ENCODE measurements around the gene IPO13. TPM values are rescaled to one million over a fixed set of nuclear protein-coding genes. Genes with fewer than 3 reads are reported as not detected.
A peak's percentile ranks its signal among the peaks of the same experiment; 100 is the strongest.

The IPO13 gene
- total RNA-seq, 8 experiments from 2014 or later = 21.1 to 30.4 (median 26.7) TPM

GRCh38 chr1:43945674-43946235 is 995 bp upstream of the IPO13 start:
- peaks cover 17 to 20% of the 10 kb centered on the region in 2 donors for H3K4me1 ChIP-seq (replicated peaks in 1 of 2)
- no peak overlapping the region for H3K27ac ChIP-seq
- in situ Hi-C loops (cut with MboI; ENCODE audit: low pct_unique_long_range_greater_than_20kb in 2 of 9, low sequenced_read_pairs in 9 of 9, unreplicated experiment in 9 of 9) = loop anchor here in 6 of 9 experiments (10.0 to 25.0 kb wide), 3 partner anchors 181 to 408 kb away; partner anchors contain the start of gene PTPRF (in 4 of the 6)
- no peak for ATAC-seq (replicated peaks in 6 of 8)
- WGBS, 10 experiments = 20 to 63% (median 42%) methylated on average over 2 to 3 of the region's 3 CpGs; no CpG with 5 or more reads in 3 of the 10 experiments
- peak overlapping the region; percentile 57 to 88 (median 65) for H3K4me3 ChIP-seq

- no peak for ATAC-seq (replicated peaks in 6 of 8)
Measured at GRCh38 chr1:43947061-43947873, 517 bp downstream of the IPO13 start.

DNA sequence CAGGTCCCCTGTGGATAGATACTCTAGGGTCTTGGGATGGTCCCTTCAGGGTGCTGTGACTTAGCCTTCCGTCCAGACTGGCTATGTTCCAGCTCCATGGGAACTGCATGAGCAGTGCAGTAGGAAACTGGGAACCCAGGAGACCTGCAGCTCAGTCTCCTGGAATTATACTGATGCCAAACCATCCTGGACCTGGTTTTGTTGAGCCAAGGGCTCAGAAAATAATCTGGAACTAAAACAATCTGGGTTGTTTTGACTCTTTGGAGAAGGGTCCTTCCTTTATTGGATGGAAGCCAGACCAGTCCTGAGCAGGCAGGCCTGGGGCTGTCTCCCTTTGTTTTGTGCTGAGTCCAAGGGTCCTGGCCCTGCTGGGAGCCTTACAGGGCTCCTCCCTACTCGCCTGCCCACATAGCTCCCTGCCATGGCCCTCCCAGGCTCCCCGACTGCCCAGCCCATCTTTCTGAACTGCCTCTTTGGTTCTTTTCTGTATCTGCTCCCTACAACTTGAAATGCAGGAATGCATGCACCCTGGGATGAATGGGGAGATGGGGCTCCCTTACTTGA is 1.2 kb downstream of the IPO13 start:
- in situ Hi-C loops (cut with MboI; ENCODE audit: low pct_unique_long_range_greater_than_20kb in 2 of 9, low sequenced_read_pairs in 9 of 9, unreplicated experiment in 9 of 9) = loop anchor here in 6 of 9 experiments (10.0 to 25.0 kb wide), 3 partner anchors 183 to 411 kb away; partner anchors contain the start of gene PTPRF (in 4 of the 6)

More at GRCh38 chr1:43947061-43947873, 517 bp downstream of the IPO13 start:
- in situ Hi-C loops (cut with MboI; ENCODE audit: low pct_unique_long_range_greater_than_20kb in 2 of 9, low sequenced_read_pairs in 9 of 9, unreplicated experiment in 9 of 9) = loop anchor here in 6 of 9 experiments (10.0 to 25.0 kb wide), 3 partner anchors 182 to 410 kb away; partner anchors contain the start of gene PTPRF (in 4 of the 6)
- Histone ChIP-seq H3K4me3 (peak overlapping the region; percentile 57 to 88 (median 65)), H3K4me1 (replicated peaks in 1 of 2) (peaks cover 17 to 23% of the 10 kb centered on the region in 2 donors), H3K27ac (peak overlapping the region; percentile 97 to 100)
- 0 to 67% (median 8%) methylated on average over 1 to 11 of the region's 27 CpGs; no CpG with 5 or more reads in 5 of the 10 experiments for WGBS, 10 experiments

GRCh38 chr1:43949678-43950077 is 2.9 kb downstream of the IPO13 start:
- Histone ChIP-seq H3K4me3 (no peak overlapping the region), H3K27ac (no peak overlapping the region), H3K4me1 (replicated peaks in 1 of 2) (peaks cover 37 to 44% of the 10 kb centered on the region in 2 donors)
- in situ Hi-C loops (cut with MboI; ENCODE audit: low pct_unique_long_range_greater_than_20kb in 2 of 9, low sequenced_read_pairs in 9 of 9, unreplicated experiment in 9 of 9) = loop anchor here in 6 of 9 experiments (10.0 to 25.0 kb wide), 3 partner anchors 185 to 412 kb away; partner anchors contain the start of gene PTPRF (in 4 of the 6)
- no peak for ATAC-seq (replicated peaks in 6 of 8)
- 0 to 100% (median 87%) methylated on average over 1 to 11 of the region's 13 CpGs; no CpG with 5 or more reads in 3 of the 10 experiments for WGBS, 10 experiments

More for the DNA sequence above, 1.2 kb downstream of the IPO13 start:
- 8 to 100% (median 44%) methylated on average over 1 to 3 of the region's 3 CpGs; no CpG with 5 or more reads in 3 of the 10 experiments for WGBS, 10 experiments
- no peak overlapping the region for H3K27ac ChIP-seq
- peak overlapping the region; percentile 57 to 88 (median 65) for H3K4me3 ChIP-seq
- H3K4me1 ChIP-seq (replicated peaks in 1 of 2) = peaks cover 21 to 28% of the 10 kb centered on the region in 2 donors
- ATAC-seq (replicated peaks in 6 of 8) = no peak

DNA sequence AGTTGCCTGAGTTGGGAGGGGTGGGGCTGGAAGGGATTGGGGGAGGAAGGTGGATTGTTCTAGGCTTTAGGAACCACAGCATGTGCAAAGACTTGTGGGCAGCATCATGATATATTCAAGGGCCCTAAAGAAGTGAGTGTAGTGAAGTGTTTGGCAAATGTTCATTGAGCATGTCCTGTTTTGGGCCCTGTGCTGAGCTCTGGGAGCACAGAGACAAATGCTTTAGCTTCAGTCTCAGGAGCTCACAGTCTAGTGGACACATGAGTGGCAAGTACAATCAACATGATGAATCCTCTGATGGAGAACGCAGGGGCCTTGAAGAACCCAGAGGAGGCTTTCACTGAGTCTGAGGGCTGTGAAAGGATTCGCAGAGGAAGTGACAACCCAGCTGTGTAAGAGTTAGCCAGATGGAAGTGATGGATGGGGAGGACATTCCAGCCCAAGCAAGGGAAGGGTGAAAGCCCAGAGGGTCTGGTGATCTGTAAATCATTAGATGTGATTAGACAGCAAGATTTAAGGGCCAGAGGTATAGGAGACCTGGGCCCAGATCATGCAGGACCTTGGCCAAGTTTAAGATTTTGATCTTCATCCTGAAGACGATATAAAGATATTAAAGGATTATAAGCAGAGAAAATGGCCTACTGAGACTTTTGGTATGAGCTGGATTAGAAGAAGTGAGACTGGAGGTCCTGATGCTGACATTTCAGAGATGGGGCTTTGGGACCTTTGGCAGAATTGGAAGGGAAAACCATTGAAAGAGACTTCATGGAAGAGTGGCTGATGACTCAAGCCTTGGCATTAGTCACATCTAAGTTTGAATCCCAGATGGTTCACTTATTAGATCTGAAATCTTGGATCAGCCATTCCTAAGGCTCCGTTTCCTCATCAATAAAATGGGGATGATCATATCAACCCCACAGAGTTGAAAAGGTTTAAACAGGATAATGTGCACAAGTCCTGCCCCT is 4.6 kb downstream of the IPO13 start:
- in situ Hi-C loops (cut with MboI; ENCODE audit: low pct_unique_long_range_greater_than_20kb in 2 of 9, low sequenced_read_pairs in 9 of 9, unreplicated experiment in 9 of 9) = no loop called here
- ATAC-seq (replicated peaks in 6 of 8) = no peak
- Histone ChIP-seq H3K4me1 (replicated peaks in 1 of 2) (peaks cover 29 to 37% of the 10 kb centered on the region in 2 donors), H3K27ac (no peak overlapping the region), H3K4me3 (no peak overlapping the region)
- WGBS, 10 experiments = 65 to 100% (median 80%) methylated on average over 1 to 4 of the region's 4 CpGs; no CpG with 5 or more reads in 3 of the 10 experiments

DNA sequence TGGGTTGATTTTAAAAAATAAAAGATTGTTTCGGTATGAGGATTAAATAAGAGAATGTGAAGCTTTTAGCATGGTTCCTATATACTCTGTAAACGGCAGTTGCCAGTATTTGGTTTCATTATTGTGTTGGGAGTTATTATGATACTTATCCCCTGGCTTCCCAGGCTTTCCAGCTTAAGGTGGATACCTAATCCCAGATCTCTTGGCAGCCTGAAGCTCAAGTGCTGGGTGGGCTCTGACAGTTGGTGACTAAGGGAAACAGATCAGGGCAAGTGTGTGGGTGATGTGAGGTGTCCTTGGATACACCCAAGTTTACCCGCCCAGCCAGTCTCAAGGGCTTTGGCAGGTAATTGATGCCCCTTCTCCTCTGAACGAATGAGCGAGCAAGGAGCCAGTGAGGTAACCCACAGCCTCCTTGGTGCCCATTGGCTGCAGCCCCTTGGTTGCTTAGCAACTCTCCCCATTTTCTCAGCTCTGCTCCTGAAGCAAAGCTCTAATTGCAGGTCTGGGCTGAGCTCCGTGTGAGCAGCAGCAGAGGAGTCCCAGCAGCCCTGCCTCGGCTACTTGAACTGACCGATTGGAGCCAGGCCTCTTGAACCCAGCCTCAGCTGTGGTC is 6.1 kb downstream of the IPO13 start:
- ATAC-seq (replicated peaks in 6 of 8) = peak in 5 of 8 experiments; percentile 96 to 98 (median 96)
- Histone ChIP-seq H3K4me1 (replicated peaks in 1 of 2) (peaks cover 26 to 34% of the 10 kb centered on the region in 2 donors), H3K27ac (peak overlapping the region; percentile 53 to 59), H3K4me3 (peak overlapping the region; percentile 9 to 16 (median 12))
- in situ Hi-C loops (cut with MboI; ENCODE audit: low pct_unique_long_range_greater_than_20kb in 2 of 9, low sequenced_read_pairs in 9 of 9, unreplicated experiment in 9 of 9) = no loop called here
- 27 to 100% (median 57%) methylated on average over 1 to 8 of the region's 8 CpGs; no CpG with 5 or more reads in 1 of the 10 experiments for WGBS, 10 experiments

GRCh38 chr1:43953361-43953760 is 6.6 kb downstream of the IPO13 start:
- 40 to 100% (median 76%) methylated on average over 1 to 3 of the region's 3 CpGs; no CpG with 5 or more reads in 4 of the 10 experiments for WGBS, 10 experiments
- peaks cover 21 to 29% of the 10 kb centered on the region in 2 donors for H3K4me1 ChIP-seq (replicated peaks in 1 of 2)
- no peak for ATAC-seq (replicated peaks in 6 of 8)
- H3K4me3 ChIP-seq = peak overlapping the region; percentile 4 to 13 (median 6)
- in situ Hi-C loops (cut with MboI; ENCODE audit: low pct_unique_long_range_greater_than_20kb in 2 of 9, low sequenced_read_pairs in 9 of 9, unreplicated experiment in 9 of 9) = no loop called here
- H3K27ac ChIP-seq = peak overlapping the region; percentile 53 to 59

- 87 to 100% (median 95%) methylated on average over 1 to 3 of the region's 5 CpGs; no CpG with 5 or more reads in 4 of the 10 experiments for WGBS, 10 experiments
- ATAC-seq (replicated peaks in 6 of 8) = no peak
- peak overlapping the region in 1 of 2 donors; percentile 59 for H3K27ac ChIP-seq
- peaks cover 20 to 27% of the 10 kb centered on the region in 2 donors for H3K4me1 ChIP-seq (replicated peaks in 1 of 2)
- H3K4me3 ChIP-seq = no peak overlapping the region
- in situ Hi-C loops (cut with MboI; ENCODE audit: low pct_unique_long_range_greater_than_20kb in 2 of 9, low sequenced_read_pairs in 9 of 9, unreplicated experiment in 9 of 9) = no loop called here
Measured at GRCh38 chr1:43954036-43954435, 7.3 kb downstream of the IPO13 start.

- no peak for ATAC-seq (replicated peaks in 6 of 8)
- 93 to 100% (median 98%) methylated on average over 1 to 8 of the region's 8 CpGs; no CpG with 5 or more reads in 4 of the 10 experiments for WGBS, 10 experiments
- in situ Hi-C loops (cut with MboI; ENCODE audit: low pct_unique_long_range_greater_than_20kb in 2 of 9, low sequenced_read_pairs in 9 of 9, unreplicated experiment in 9 of 9) = no loop called here
- Histone ChIP-seq H3K4me3 (no peak overlapping the region), H3K27ac (no peak overlapping the region), H3K4me1 (replicated peaks in 1 of 2) (peaks cover 20 to 27% of the 10 kb centered on the region in 2 donors)
Measured at GRCh38 chr1:43956234-43956633, 9.5 kb downstream of the IPO13 start.

DNA sequence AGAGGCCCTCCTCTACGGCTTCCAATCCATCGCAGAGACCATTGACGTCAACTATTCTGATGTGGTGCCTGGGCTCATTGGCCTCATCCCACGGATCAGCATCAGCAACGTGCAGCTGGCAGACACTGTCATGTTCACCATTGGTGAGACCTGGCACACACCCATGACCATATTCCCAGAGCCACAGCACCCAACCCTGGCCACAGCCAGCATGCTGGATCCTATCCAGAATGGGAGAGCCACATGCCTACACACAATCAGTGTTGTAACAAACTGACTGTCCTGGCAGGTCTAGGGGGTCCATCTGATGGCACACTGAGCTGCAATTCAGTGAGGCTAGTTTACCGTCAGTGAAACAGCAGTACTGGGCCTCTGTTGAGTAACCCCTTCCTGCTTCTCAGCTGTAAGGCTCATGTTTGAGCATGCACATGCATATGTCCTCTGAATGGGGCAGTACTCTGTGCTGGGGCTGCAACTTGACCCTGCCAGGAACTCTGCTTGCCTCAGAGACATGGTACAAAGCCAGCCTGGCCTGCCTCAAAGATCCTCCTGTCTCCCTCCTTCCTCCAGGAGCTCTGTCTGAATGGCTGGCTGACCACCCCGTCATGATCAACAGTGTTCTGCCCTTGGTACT is 10.8 kb downstream of the IPO13 start:
- H3K4me3 ChIP-seq = no peak overlapping the region
- 67 to 100% (median 90%) methylated on average over 1 to 6 of the region's 7 CpGs; no CpG with 5 or more reads in 4 of the 10 experiments for WGBS, 10 experiments
- ATAC-seq (replicated peaks in 6 of 8) = peak in 1 of 8 experiments; percentile 40
- peaks cover 20 to 22% of the 10 kb centered on the region in 2 donors for H3K4me1 ChIP-seq (replicated peaks in 1 of 2)
- in situ Hi-C loops (cut with MboI; ENCODE audit: low pct_unique_long_range_greater_than_20kb in 2 of 9, low sequenced_read_pairs in 9 of 9, unreplicated experiment in 9 of 9) = no loop called here
- no peak overlapping the region for H3K27ac ChIP-seq

All from motor neuron (in vitro differentiated cells).